Measurements from ENCODE around the gene SPCS2. TPM values are rescaled to one million over a fixed set of nuclear protein-coding genes. Genes with fewer than 3 reads are reported as not detected.
A peak's percentile ranks its signal among the peaks of the same experiment; 100 is the strongest.
"Not testable (repeated sequence)": the region's sequence is repeated elsewhere in the genome, so short reads cannot be mapped to it uniquely, and the experiment has no call there.

SPCS2 gene
- total RNA-seq, 4 donors from 2014 or later, result 14.0 to 28.5 (median 18.3) TPM

- no peaks in the 10 kb centered on the region for H3K36me3 ChIP-seq
- H3K4me1 ChIP-seq, result no peaks in the 10 kb centered on the region
- H3K4me3 ChIP-seq, result no peak overlapping the region
- DNase-seq, result no peak
- no peaks in the 10 kb centered on the region for H3K9me3 ChIP-seq
- H3K27me3 ChIP-seq, result no peaks in the 10 kb centered on the region
- H3K27ac ChIP-seq, result peak overlapping the region in 1 of 4 donors; percentile 34
- no peak for TF ChIP-seq POLR2A (IDR thresholded peaks at IDR 0.05)
- no peak for TF ChIP-seq CTCF (IDR thresholded peaks at IDR 0.05)
Observed at GRCh38 chr11:75014129-75014528, 65.1 kb downstream of the SPCS2 start.

GRCh38 chr11:75019200-75019599 lies 70.1 kb downstream of the SPCS2 start:
- not testable (repeated sequence) for H3K27me3 ChIP-seq, H3K9me3 ChIP-seq, H3K27ac ChIP-seq, DNase-seq, H3K4me1 ChIP-seq, H3K4me3 ChIP-seq, H3K36me3 ChIP-seq

GRCh38 chr11:75020328-75020727 lies 71.3 kb downstream of the SPCS2 start:
- not testable (repeated sequence) for DNase-seq, H3K27ac ChIP-seq, H3K9me3 ChIP-seq

GRCh38 chr11:75022296-75022695 lies 73.2 kb downstream of the SPCS2 start:
- Histone ChIP-seq H3K36me3 (no peaks in the 10 kb centered on the region), H3K4me3 (no peak overlapping the region), H3K27ac (no peak overlapping the region), H3K27me3 (no peaks in the 10 kb centered on the region), H3K4me1 (no peaks in the 10 kb centered on the region), H3K9me3 (no peaks in the 10 kb centered on the region)
- TF ChIP-seq CTCF (IDR thresholded peaks at IDR 0.05) (no peak), POLR2A (IDR thresholded peaks at IDR 0.05) (no peak)
- no peak for DNase-seq

More at GRCh38 chr11:75020328-75020727, 71.3 kb downstream of the SPCS2 start:
- not testable (repeated sequence) for H3K4me1 ChIP-seq, H3K27me3 ChIP-seq, H3K4me3 ChIP-seq, H3K36me3 ChIP-seq

- Histone ChIP-seq H3K27ac (no peak overlapping the region), H3K27me3 (no peaks in the 10 kb centered on the region), H3K9me3 (no peaks in the 10 kb centered on the region), H3K36me3 (no peaks in the 10 kb centered on the region), H3K4me1 (no peaks in the 10 kb centered on the region), H3K4me3 (no peak overlapping the region)
- peak; percentile 86 to 98 (median 88) for TF ChIP-seq CTCF (IDR thresholded peaks at IDR 0.05)
- no peak for TF ChIP-seq POLR2A (IDR thresholded peaks at IDR 0.05)
- peak; percentile 74 to 90 (median 83) for DNase-seq
Observed at GRCh38 chr11:75022759-75023396, 73.8 kb downstream of the SPCS2 start.

- H3K27me3 ChIP-seq, result no peaks in the 10 kb centered on the region
- DNase-seq, result no peak
- H3K9me3 ChIP-seq, result no peaks in the 10 kb centered on the region
- no peak overlapping the region for H3K27ac ChIP-seq
- H3K4me1 ChIP-seq, result no peaks in the 10 kb centered on the region
- TF ChIP-seq POLR2A (IDR thresholded peaks at IDR 0.05), result no peak
- TF ChIP-seq CTCF (IDR thresholded peaks at IDR 0.05), result no peak
- H3K36me3 ChIP-seq, result no peaks in the 10 kb centered on the region
- H3K4me3 ChIP-seq, result no peak overlapping the region
Observed at GRCh38 chr11:75023446-75024067, 74.5 kb downstream of the SPCS2 start.

Data from Peyer's patch (tissue), 4 donors.